Amniotic stem cell (primary cell): Measurements from ENCODE around the gene SEC16A.

ENCODE experiments used
- DNase-seq: peaks from one replicate; lab custom pipeline; 2025; lab: John Stamatoyannopoulos, UW

Gene SEC16A

GRCh38 chr9:136485049-136486045 is 2.5 kb upstream of the SEC16A start:
- DNase-seq = peak; percentile 43

GRCh38 chr9:136484153-136485048 is 1.6 kb upstream of the SEC16A start:
- DNase-seq = no peak

DNA sequence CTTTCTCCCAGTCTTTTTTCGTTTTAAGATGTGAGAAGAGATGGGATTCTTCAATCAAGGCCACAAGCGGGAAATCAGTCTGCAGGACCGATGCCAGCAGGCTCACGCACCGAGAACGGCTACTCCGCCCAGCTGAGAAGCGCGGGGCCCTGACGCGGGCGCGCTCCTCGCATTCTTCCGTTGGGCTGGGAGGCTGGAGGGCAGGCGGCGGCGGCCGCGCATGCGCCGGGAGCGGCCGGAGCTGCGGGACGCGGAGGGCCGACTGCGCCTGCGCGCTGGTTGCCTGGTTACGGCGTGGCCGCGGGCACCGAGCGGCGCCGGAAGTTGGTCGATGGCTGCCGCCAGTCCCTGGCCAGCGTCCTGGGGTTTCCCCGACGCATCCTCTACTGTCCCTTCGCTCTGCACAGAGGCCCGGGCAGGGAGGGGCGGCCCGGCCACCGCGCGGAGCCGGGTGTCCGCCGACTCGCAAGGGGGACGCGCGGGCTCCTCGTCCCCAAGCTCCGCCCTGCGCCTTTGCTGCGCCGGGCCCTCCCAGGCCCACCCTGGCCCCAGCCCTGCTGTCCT is 831 bp upstream of the SEC16A start:
- DNase-seq = peak; percentile 72

GRCh38 chr9:136482046-136482792 is 621 bp downstream of the SEC16A start:
- peak; percentile 17 for DNase-seq

DNA sequence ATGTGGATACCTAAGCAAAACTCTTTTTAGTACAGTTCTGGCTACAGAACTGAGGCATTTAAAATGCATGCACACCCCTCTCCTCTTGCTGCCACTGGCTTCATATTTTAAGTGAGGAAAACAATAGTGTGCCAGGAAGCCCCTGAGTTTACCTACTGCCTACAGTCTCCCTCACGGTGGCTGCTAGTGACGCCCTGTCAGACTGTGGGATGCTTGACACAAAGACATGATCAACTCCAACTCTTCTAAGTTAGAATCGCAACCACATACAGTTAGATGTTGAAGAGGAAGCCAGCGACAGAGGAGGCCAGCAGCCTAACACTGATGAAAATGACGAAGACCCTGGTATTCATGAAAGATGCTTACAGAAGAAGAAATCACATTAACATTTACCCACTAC is 1.3 kb downstream of the SEC16A start:
- no peak for DNase-seq

GRCh38 chr9:136476369-136477150 is 6.3 kb downstream of the SEC16A start:
- DNase-seq = no peak

DNA sequence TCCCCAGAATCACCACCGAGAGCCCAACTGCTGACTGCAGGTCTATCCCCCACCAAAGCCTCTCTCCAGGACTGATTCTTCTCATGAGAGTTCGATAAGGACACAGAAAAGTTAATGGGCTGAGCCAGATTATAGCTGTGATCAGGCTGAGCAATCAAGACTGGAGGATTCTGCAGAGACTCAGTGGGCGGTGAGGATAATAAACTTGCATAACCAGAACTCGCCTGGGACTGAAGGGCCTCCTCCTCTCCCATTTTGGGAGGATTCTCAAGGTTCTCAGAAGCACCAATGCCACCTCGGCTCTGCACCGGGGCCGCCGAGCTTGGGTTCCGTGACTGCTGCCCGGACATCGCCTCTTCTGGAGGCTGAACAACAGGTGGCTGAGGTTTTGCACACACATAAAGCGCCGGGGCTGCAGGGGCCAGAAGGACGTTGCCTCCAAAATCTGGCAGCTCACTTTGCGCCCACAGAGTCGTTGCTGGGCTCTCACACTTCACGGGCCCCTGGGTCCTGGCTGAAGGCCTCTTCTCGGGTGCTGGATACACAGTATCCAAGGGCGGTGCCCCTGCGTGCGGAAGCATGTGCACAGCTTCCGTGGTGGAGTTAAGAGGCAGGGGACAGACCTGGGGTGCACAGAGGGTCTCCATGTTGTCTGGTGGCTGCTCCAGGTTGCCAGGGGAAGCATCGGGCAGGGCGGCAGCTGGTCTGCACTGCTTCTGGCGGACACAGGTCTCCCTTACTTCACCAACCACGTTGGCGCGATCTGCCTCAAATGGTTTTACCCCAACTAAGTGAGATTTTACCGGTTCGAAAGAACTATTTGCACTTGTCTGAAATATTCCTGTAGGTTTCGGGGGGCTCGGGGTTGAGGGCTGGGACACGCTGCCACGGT is 7.6 kb downstream of the SEC16A start:
- no peak for DNase-seq

DNA sequence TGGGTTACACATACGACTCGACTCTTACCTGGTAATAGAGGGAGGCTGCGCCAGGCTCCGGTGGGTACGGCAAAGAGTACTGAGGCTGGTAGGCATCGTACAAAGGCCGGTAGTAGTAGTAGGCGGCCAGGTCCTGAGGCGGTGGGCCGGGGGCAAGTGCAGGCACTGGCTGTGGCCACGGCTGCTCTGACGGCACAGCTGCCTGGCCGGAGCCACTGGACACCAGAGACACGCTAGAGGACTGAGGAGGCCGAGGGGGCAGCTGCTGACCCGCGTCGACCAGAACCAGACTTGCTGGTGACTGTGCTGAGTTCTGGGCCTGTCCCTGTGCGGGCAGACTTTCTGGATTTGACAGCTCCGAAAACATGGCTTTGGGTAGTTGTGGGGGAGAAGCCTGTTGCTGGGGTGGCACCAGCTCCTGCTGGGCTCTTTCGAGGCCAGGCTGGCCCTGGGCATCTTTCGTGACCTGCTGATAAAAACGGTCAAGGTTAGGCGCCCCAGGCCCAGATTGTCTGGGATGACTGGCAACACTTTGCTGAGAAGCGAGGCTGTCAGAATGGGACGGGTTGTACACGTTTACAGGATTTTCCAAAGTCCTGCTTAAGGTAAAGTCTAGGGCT is 8.7 kb downstream of the SEC16A start:
- DNase-seq = no peak

GRCh38 chr9:136473354-136473721 is 9.5 kb downstream of the SEC16A start:
- no peak for DNase-seq

DNA sequence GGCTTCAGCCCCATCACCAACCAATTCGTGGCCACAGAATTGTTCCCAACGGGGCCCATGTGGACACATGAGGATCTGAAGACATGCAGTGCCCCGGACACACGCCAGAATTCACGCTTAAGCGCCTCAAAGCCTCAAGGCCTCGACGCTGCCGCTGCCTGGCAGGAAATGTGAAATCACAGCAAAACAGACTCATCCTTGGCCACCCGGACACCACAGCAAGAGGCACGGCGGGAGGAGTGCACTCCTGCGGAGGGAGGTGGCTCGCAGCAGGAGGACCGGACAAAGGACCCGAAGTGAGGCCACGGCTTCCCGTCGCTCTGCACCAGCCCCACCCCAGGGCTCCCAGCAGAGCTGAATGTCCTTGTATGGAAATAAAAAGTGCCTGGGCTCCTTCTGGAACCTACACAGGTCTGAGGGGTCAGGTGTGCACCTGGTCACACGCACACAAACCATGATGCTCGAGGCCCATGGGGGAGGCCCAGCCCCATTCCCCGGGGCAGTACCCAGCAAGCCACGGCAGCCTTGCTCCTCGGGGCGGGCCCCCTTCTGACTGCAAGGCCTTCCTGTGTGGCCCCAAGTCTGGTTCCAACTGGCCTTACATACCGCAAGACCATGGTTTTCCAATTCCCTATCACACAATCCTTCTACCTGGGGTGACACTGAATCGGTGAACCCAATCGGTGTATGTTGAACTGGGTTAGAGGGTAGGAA is 10.0 kb downstream of the SEC16A start:
- DNase-seq = no peak

GRCh38 chr9:136471802-136472487 is 10.9 kb downstream of the SEC16A start:
- no peak for DNase-seq

GRCh38 chr9:136470792-136471469 is 11.9 kb downstream of the SEC16A start:
- DNase-seq = no peak

- no peak for DNase-seq
Observed at GRCh38 chr9:136470356-136470755, 12.5 kb downstream of the SEC16A start.

GRCh38 chr9:136467766-136468165 is 15.1 kb downstream of the SEC16A start:
- no peak for DNase-seq

- no peak for DNase-seq
Observed at GRCh38 chr9:136466155-136466541, 16.7 kb downstream of the SEC16A start.

DNA sequence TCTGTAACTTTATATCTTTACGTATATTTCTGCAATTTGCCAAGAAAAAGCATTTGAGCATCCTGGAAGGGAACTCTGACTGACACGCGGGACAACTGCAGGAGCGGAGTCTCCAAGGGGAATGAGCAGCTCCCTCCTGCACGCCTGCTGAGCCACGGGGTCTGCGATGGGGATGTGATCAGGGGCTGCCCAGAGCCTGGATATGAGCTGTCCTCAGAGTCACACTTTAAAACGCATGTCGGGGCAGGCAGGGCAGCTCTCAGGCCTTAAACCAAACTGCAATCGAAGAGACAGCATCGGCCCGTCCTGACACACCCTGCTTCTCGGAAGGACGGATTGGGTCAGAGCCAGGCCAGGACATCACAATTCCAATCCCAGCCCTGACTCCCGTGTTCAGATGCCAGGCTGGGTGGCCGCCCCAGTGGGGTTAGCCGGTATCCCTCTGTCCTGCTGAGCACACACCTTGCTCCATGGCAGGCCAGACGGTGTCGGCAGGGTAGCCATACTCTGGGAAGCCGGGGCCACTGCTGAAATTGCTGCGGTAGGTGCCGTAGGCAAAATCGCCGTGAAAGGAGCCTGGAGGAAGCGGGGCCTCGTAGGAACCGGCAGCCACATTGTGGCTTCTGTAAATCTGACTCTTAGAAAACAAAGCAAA is 17.2 kb downstream of the SEC16A start:
- DNase-seq = no peak

GRCh38 chr9:136464241-136464640 is 18.6 kb downstream of the SEC16A start:
- DNase-seq = no peak
